HG02623 (cell line): ENCODE measurements around the gene EIF4A3.

ENCODE experiments used
- ATAC-seq: cut with Tn5 transposase; IDR thresholded peaks from one replicate; pipeline ENCODE4 v1.9.1; 2021; ENCODE audit warnings: moderate library complexity; ENCODE audit not compliant: unreplicated experiment

Gene EIF4A3

GRCh38 chr17:80147035-80147822, at the start of gene EIF4A3:
Gene EIF4A3 (minus strand): TSS chr17:80147128. CDS start chr17:80146961, 167 bp downstream.
- ATAC-seq: peak; percentile 75

GRCh38 chr17:80196652-80197051, 49.7 kb upstream of the EIF4A3 start:
- no peak for ATAC-seq

- ATAC-seq: no peak
These were observed 49.0 kb upstream of the EIF4A3 start for GRCh38 chr17:80195671-80196529.

DNA sequence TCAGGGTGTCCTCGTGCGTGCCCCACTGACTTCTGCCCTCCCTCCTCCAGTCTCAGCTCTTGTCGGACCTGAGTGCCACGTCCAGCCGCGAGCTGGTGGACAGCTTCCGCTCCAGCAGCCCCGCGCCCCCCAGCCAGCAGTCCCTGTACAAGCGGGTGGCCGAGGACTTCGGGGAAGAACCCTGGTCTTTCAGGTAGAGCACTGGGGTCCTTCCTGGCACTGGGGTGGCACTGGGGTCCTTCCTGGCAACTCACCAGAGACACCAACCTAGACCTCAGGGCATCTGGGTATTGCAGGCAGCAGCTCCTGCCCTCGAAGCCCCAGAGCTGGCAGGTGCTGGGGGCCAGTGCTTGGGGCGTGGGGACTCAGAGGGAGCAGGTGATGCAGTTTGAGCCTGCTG, 48.2 kb upstream of the EIF4A3 start:
- no peak for ATAC-seq

DNA sequence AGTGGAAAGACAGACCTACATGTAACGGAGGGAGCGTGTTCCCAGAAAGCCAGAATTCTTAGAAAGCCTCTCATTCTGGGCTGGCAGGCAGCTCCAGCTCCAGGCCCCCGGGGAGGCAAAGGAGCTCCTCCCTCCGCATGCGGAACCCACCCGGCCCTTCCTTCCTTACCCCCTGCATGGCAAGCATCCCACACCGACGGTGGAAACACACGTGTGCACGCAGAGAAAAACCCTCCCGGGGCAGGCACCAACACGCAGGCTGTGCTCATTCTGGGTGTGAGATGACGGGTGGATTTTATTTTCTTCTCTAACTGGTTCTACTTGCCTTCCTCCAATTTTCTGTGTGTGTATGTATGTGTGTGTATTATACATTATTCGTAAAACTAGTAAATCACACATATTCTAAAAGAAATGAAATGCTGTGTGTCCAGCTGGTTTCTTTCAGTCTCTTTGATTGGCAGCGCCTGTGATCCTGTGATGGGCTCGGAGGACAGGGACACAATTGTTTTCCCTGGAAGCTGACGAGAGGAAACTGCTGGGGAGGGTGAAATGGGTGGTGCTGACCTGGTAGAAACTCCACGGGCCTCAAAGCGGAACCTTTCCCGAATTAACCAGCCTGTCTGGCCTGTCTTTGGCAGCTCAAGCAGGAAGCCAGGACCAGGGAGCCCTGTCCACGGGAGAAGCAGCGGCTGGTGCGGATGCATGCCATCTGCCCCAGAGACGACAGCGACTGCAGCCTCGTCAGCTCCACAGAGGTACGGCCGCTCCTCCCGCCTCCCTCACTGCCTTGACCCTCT, 45.1 kb upstream of the EIF4A3 start:
- no peak for ATAC-seq

GRCh38 chr17:80191192-80191591, 44.3 kb upstream of the EIF4A3 start:
- no peak for ATAC-seq

DNA sequence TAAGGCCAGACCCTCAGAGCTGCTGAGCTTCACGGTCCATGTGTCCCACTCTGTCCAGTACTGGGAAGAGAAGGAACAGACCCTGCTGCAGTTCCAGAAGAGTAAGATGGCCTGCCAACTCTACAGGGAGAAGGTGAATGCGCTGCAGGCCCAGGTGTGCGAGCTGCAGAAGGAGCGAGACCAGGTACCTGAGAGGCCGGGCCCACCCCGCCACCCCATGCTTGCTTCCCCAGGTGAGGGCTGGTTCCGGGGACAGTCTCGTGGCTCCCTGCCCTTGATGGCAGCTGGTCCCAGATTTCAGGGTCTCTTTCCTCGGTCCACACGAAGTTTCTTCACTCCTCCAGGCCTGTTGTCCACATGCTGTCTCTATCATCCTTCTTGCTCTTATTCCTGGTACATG, 43.8 kb upstream of the EIF4A3 start:
- no peak for ATAC-seq

- no peak for ATAC-seq
These were observed 42.7 kb upstream of the EIF4A3 start for GRCh38 chr17:80189611-80190010.

DNA sequence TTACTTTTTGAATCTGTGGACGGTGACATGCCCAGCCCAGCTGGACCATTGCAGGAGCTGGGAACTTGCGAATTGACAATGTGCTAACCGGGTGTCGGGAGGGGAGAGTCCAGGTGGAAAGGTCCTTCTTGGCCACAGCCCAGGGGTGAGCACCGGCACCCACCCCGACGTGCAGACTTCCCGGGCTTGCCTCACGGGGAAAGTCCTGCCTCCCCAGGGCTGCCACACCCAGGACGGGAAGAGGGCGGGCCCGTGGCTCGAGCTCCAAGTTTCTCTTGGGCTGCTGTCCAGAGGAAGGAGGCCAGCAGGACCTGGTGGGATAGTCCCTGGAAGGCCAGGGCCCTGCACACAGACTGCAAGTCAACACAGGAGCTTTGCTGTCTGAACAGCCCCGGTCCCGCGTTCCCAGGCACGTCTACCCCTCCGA, 40.6 kb upstream of the EIF4A3 start:
- ATAC-seq: no peak

DNA sequence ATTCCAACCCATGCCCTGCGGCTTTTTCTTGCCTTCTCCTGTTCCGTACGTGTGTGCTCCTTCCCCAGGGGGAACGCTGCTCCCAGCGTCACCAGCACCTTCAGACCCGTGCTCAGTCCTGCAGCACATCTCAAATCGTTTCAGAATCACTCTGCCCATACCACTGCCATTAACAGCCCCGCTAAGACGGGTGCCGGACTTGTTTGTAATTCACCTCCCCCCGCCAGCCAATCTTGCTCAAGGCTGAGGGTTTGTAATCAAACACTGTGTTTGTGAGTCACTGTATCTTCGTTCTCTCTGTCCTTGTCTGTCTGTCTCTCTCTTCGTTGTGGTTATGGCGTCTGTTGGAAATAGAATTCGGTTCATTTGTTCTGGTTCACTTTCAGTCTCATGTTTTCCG, 40.2 kb upstream of the EIF4A3 start:
- ATAC-seq: no peak

- no peak for ATAC-seq
These were observed 39.0 kb upstream of the EIF4A3 start for GRCh38 chr17:80185968-80186367.

- ATAC-seq: no peak
These were observed 37.4 kb upstream of the EIF4A3 start for GRCh38 chr17:80184423-80184714.

GRCh38 chr17:80183581-80184422, 36.9 kb upstream of the EIF4A3 start:
- no peak for ATAC-seq

GRCh38 chr17:80182845-80183223, 35.9 kb upstream of the EIF4A3 start:
- no peak for ATAC-seq

- no peak for ATAC-seq
These were observed 35.4 kb upstream of the EIF4A3 start for GRCh38 chr17:80182118-80182844.

- ATAC-seq: no peak
These were observed 34.5 kb upstream of the EIF4A3 start for GRCh38 chr17:80181431-80181830.

- ATAC-seq: no peak
These were observed 33.3 kb upstream of the EIF4A3 start for GRCh38 chr17:80180192-80180591.

DNA sequence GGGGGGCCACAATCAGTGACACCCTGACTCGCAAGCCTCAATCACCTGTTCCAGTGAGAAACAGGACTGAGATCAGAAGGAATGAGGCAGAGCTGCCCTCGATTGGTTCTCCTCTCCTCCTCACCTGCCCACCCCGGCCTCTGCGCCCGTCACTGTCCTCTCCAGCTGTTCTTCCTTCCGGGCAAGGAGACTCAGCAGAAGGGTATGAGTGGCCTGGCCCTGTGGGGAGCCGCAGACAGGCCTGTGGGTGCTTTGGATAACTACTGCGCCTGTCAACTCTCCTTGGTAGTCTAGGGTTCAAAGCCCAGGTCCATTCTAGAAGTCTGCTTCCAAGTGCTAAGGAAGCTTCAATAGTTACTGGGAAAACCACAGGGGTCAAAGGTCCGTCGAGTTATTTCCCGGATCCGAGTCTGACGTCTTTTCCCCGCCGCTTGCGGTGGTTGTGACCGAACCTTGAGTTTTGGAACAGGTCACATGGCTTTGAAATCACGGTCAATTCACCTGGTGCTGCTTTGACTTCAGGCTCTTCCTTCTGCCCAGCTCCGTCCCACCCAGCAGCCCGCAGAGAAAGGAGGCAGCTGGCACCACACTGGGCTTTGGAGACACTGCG, 31.2 kb upstream of the EIF4A3 start:
- ATAC-seq: no peak

GRCh38 chr17:80176757-80177156, 29.8 kb upstream of the EIF4A3 start:
- ATAC-seq: no peak

GRCh38 chr17:80173916-80174315, 27.0 kb upstream of the EIF4A3 start:
- no peak for ATAC-seq
